Loucy (cell line): Measurements from ENCODE around the gene ZBED3.

Experiments
- EZH2phosphoT487 ChIP-seq: fragments of 200-600 bp; IDR thresholded peaks from 2 replicates; pipeline ENCODE4 v1.6.1; 2018; ENCODE audit warnings: antibody characterized with exemption, mild to moderate bottlenecking, moderate library complexity, borderline replicate concordance
- TF ChIP-seq, protein P1 (sequence below): fragments of 200-600 bp; sonication (generic); conservative IDR thresholded peaks from 2 replicates; pipeline ENCODE4 v1.5.1; 2014; ENCODE audit warnings: mild to moderate bottlenecking, antibody characterized with exemption, low read length

DNA sequence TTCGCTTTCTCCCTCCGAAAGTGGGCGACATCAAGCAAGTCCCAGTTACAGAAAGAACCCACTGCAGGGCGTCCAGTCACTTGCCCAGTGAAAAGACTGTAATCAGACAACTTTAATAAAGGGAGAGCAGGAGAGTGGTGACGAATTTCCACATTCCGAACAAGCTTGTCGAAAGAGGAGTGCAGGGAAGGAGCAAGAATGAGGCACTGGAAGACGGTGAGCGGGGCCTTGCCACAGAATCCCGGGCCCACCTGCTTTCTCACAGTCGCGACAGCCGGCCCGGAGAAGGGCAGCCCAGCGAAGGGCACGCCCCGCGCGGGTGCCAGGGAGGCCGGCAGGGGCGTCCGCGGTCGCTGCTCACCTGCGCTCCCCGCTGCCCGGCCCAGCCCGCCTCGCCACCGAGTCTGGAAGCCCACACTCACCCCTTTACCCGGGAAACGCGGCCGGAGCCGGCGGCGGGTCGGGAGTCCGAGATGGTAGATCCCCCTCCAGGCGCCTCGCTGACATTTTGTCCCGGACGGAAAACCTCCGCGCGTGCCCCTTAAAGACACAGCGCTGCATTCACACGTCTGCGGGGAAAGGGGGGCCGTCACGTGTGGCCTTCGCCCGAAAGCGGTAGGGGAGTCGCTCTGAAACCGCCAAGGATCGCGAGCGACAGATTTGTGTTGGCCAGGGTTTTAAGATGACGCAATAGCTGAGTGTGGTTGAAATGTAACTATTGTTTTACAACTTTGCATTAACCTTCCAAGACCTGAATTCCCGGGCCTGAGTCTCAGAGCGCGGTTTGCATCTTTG, at the start of gene ZBED3:
- TF ChIP-seq, protein P1, sequence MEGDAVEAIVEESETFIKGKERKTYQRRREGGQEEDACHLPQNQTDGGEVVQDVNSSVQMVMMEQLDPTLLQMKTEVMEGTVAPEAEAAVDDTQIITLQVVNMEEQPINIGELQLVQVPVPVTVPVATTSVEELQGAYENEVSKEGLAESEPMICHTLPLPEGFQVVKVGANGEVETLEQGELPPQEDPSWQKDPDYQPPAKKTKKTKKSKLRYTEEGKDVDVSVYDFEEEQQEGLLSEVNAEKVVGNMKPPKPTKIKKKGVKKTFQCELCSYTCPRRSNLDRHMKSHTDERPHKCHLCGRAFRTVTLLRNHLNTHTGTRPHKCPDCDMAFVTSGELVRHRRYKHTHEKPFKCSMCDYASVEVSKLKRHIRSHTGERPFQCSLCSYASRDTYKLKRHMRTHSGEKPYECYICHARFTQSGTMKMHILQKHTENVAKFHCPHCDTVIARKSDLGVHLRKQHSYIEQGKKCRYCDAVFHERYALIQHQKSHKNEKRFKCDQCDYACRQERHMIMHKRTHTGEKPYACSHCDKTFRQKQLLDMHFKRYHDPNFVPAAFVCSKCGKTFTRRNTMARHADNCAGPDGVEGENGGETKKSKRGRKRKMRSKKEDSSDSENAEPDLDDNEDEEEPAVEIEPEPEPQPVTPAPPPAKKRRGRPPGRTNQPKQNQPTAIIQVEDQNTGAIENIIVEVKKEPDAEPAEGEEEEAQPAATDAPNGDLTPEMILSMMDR: peak; percentile 52
- no peak for TF ChIP-seq EZH2phosphoT487
